ENCODE results near the gene RNF43. TPM values are rescaled to one million over a fixed set of nuclear protein-coding genes. Genes with fewer than 3 reads are reported as not detected.

RNF43 gene
- total RNA-seq, 1 experiment from 2014 or later, result 0.04 TPM

DNA sequence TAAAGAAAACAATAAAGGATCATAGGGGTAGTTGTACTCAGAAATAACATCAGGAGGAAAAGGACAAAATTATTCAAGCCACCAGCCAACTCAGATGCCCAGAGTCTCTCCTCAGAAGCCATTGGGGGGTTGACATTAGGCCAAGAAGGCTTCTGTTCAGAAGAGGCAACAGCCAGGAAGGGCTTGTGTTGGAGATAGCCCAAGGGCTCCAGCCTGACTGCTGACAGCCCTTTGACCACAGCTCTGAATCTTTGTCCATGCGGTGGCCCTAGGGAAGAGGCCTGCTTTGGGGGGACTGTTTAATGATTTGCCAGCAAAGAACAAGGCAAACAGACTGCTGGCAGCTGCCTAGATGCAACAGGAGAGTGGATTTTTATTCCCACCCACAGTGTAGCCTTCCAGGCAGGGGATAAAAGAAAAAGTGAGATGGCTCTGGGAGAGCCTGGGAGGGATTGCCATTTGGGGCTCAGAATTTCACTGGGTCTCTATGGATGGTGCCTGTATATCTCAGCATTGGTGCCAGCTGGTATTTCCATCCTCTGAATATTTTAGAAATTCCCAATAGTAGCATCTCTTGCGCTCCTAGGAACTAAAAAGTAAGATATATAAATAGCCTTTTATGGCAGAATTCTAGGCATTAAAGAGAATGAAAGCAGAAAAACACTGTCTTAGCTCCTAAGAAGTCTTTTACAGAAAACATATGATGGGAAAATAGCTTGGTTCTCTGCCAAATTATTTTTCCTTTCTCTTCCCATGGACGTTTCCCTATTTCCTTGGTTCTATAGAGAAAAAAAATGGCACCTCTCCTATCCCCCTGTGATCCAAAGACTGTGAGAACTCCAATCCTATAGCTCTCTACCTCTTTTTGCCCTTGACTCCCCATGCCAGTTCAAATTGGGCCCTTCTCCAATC, 36.0 kb downstream of the RNF43 start:
- ChIA-PET POLR2A (ENCODE audit: low non-redundant PET) (no interaction called here), CTCF (no interaction called here)
- intact Hi-C loops (cut with micrococcal nuclease; ENCODE audit: unreplicated experiment), result no loop called here
- no peak for DNase-seq (ENCODE audit: low spot score)
- Histone ChIP-seq H3K27ac (ENCODE audit: low read depth, low read length, poor library complexity, severe bottlenecking) (no peak overlapping the region), H3K27me3 (replicated peaks; ENCODE audit: insufficient read depth, low read depth, low read length, poor library complexity) (peaks cover 19% of the 10 kb centered on the region), H3K4me1 (ENCODE audit: insufficient read depth, low read length, poor library complexity, severe bottlenecking) (no peaks in the 10 kb centered on the region), H3K4me3 (ENCODE audit: low read depth, low read length, poor library complexity, severe bottlenecking) (no peak overlapping the region), H3K36me3 (ENCODE audit: insufficient read depth, low read length, poor library complexity, severe bottlenecking) (no peaks in the 10 kb centered on the region), H3K9me3 (ENCODE audit: low read depth, low read length, poor library complexity, severe bottlenecking) (no peaks in the 10 kb centered on the region)
- no TSS peak for BruUV-seq (replicated peaks)
- TF ChIP-seq, protein P1, sequence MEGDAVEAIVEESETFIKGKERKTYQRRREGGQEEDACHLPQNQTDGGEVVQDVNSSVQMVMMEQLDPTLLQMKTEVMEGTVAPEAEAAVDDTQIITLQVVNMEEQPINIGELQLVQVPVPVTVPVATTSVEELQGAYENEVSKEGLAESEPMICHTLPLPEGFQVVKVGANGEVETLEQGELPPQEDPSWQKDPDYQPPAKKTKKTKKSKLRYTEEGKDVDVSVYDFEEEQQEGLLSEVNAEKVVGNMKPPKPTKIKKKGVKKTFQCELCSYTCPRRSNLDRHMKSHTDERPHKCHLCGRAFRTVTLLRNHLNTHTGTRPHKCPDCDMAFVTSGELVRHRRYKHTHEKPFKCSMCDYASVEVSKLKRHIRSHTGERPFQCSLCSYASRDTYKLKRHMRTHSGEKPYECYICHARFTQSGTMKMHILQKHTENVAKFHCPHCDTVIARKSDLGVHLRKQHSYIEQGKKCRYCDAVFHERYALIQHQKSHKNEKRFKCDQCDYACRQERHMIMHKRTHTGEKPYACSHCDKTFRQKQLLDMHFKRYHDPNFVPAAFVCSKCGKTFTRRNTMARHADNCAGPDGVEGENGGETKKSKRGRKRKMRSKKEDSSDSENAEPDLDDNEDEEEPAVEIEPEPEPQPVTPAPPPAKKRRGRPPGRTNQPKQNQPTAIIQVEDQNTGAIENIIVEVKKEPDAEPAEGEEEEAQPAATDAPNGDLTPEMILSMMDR (conservative IDR thresholded peaks at IDR 0.05; ENCODE audit: low read depth, low read length), result no peak
- TF ChIP-seq EZH2 (IDR thresholded peaks at IDR 0.05; ENCODE audit: borderline replicate concordance, low read depth, low read length, poor library complexity, severe bottlenecking), result no peak

DNA sequence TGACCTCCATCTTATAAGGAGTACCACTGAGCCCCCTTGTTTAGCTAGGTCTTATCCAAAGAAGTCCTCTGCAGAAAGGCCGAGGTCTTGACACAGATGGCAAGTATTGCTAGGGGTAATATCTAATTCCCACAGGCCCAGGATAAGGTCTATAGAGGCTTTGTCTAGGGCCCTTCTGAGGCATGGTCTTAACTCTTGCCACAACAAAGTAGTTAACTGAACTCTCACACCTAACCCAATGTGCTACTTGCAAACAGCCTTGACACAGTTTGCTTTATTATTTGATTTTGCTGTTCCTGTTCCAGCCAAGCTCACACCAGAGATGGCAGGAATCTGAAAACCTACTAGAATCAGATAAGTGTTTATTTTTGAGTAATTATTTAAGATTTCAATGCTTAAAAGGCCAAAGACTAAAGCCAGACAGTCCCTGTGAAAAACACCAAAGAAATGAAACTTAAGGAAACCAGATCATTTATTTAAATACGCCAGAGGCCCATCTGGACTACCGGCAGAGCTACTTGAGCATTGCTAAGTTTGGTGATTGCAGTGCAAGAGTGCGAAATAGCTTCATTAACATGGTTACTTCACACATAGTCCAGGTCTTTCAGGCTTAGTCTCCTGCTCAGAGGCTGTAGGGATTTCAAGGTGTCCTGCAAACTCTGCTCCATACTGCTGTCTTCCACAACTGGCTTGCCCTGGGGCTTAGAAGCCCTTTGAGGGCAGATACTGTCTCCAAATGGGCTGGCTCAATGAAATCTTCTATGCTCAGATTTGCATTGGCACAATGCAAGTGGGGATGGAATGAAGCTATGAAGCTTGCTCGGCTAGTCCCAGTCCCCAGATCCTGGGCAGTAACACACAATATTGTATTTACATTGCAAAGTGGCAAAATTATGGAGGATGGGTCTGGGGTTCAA, 36.9 kb downstream of the RNF43 start:
- intact Hi-C loops (cut with micrococcal nuclease; ENCODE audit: unreplicated experiment), result no loop called here
- H3K4me1 ChIP-seq (ENCODE audit: insufficient read depth, low read length, poor library complexity, severe bottlenecking), result no peaks in the 10 kb centered on the region
- peaks cover 17% of the 10 kb centered on the region for H3K27me3 ChIP-seq (replicated peaks; ENCODE audit: insufficient read depth, low read depth, low read length, poor library complexity)
- CTCF ChIA-PET, result no interaction called here
- no peaks in the 10 kb centered on the region for H3K9me3 ChIP-seq (ENCODE audit: low read depth, low read length, poor library complexity, severe bottlenecking)
- POLR2A ChIA-PET (ENCODE audit: low non-redundant PET), result no interaction called here
- no peak for DNase-seq (ENCODE audit: low spot score)
- no peaks in the 10 kb centered on the region for H3K36me3 ChIP-seq (ENCODE audit: insufficient read depth, low read length, poor library complexity, severe bottlenecking)
- BruUV-seq (replicated peaks), result no TSS peak
- no peak overlapping the region for H3K27ac ChIP-seq (ENCODE audit: low read depth, low read length, poor library complexity, severe bottlenecking)
- TF ChIP-seq, protein P1 (conservative IDR thresholded peaks at IDR 0.05; ENCODE audit: low read depth, low read length), result no peak
- TF ChIP-seq EZH2 (IDR thresholded peaks at IDR 0.05; ENCODE audit: borderline replicate concordance, low read depth, low read length, poor library complexity, severe bottlenecking), result no peak
- no peak overlapping the region for H3K4me3 ChIP-seq (ENCODE audit: low read depth, low read length, poor library complexity, severe bottlenecking)

DNA sequence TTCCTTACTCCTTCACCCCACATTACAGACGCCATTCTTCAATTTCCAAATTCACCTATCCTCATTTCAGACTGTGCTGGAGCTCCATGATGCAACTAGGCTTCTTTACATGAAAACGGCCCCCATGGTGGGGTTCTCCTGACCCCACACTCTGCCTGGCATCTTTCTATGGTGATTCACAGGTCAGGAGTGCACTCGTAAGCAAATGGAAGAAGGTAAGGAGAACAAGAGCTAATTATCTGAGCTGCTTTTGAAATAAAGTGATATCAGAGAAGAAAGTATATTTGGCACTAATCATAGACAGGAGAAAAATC, 37.9 kb downstream of the RNF43 start:
- POLR2A ChIA-PET (ENCODE audit: low non-redundant PET), result no interaction called here
- CTCF ChIA-PET, result no interaction called here
- no TSS peak for BruUV-seq (replicated peaks)

More for the DNA sequence above, 37.9 kb downstream of the RNF43 start:
- DNase-seq (ENCODE audit: low spot score), result no peak
- Histone ChIP-seq H3K36me3 (ENCODE audit: insufficient read depth, low read length, poor library complexity, severe bottlenecking) (no peaks in the 10 kb centered on the region), H3K27ac (ENCODE audit: low read depth, low read length, poor library complexity, severe bottlenecking) (no peak overlapping the region), H3K9me3 (ENCODE audit: low read depth, low read length, poor library complexity, severe bottlenecking) (no peaks in the 10 kb centered on the region), H3K4me3 (ENCODE audit: low read depth, low read length, poor library complexity, severe bottlenecking) (no peak overlapping the region), H3K27me3 (replicated peaks; ENCODE audit: insufficient read depth, low read depth, low read length, poor library complexity) (peaks cover 11% of the 10 kb centered on the region), H3K4me1 (ENCODE audit: insufficient read depth, low read length, poor library complexity, severe bottlenecking) (no peaks in the 10 kb centered on the region)
- TF ChIP-seq, protein P1 (conservative IDR thresholded peaks at IDR 0.05; ENCODE audit: low read depth, low read length), result no peak
- no peak for TF ChIP-seq EZH2 (IDR thresholded peaks at IDR 0.05; ENCODE audit: borderline replicate concordance, low read depth, low read length, poor library complexity, severe bottlenecking)
- intact Hi-C loops (cut with micrococcal nuclease; ENCODE audit: unreplicated experiment), result no loop called here
